Stimulated activated CD8-positive, alpha-beta memory T cell treated with anti-CD3 and anti-CD28 coated beads, Interleukin-15, amount 100 ng/mL, for 4 hours (primary cell): ENCODE results near the gene DNAH1.

Experiments used
- DNase-seq, 2 donors: peaks; one replicate each; pipeline ENCODE4 v3.0.0-alpha.2; 2020; ENCODE audit warnings: low read depth in 2 of 2

The DNAH1 gene

GRCh38 chr3:52357151-52358080 lies 41.3 kb downstream of the DNAH1 start:
- no peak for DNase-seq

GRCh38 chr3:52358362-52358940 lies 42.3 kb downstream of the DNAH1 start:
- DNase-seq: no peak

DNA sequence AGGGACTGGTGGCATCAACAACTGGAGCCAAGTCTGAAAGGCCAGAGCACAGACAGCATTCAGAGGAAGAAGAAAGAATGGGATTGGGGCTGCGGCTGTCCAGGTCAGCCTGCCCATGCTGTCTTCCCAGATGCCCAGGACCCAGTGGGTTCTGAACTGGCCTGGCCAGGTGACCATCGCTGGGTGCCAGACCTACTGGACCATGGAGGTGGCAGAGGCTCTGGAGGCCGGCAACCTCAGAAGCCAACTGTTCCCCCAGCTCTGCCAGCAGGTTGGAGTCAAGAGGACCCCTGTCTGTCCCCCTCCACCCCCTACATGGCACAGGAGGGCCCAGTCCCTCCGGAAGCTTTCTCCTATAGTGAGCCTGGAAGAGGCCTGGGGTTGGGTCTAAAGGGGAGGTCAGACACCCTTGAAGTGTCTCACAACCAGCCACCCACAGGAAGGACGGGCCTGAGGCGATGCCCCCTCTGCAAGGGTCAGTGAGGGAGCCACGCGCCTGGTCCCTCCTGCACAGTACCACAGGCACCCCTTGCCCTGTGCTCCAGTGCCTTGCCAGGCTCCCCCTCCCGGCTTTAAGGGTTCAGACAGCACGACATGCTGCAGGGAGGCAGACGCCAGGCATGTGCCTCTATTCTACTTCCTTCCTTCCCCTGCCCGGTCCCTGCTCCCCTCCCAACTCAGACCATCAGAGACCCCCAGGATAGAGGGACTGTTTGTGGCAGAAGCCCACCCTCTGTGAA lies 43.2 kb downstream of the DNAH1 start:
- no peak for DNase-seq

DNA sequence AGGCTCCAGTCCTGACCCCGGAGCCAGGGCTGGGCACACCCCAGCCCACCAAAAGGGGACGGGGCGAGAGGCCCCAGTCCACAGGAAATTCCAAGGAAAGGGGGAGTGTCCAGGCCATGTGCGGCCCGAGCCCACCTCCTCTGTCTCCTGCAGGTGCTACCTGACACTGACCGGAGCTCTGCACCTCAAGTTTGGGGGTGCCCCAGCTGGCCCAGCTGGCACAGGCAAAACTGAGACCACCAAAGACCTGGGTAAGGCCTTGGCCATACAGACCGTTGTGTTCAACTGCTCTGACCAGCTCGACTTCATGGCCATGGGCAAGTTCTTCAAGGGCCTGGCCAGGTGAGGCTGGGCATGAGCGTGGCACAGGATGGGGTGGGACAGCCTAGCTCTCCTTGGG lies 44.9 kb downstream of the DNAH1 start:
- no peak for DNase-seq

- DNase-seq: no peak
Measured at GRCh38 chr3:52361454-52361853, 45.3 kb downstream of the DNAH1 start.

DNA sequence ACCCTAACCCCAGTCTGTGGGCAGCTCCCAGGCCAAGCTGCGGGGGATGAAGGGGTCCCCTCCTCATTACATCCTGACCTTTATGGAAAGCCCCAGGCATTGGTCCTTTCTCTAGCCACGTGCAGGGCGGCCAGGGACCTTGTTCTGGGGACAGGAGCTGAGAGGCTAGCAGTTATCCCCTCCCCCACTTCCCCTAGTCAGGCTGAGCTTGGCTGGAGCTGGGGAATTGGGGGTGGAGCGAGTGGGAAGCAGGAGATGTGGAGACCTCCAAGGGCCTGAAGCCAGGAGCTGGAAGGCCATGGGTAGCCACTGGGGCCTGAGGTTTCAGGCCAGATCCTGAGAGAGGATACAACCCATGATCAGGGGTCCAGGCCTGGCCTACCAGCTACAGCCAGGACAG lies 45.8 kb downstream of the DNAH1 start:
- DNase-seq: no peak

GRCh38 chr3:52364322-52365035 lies 48.4 kb downstream of the DNAH1 start:
- no peak for DNase-seq

- no peak for DNase-seq
Measured at GRCh38 chr3:52366527-52366926, 50.4 kb downstream of the DNAH1 start.

DNA sequence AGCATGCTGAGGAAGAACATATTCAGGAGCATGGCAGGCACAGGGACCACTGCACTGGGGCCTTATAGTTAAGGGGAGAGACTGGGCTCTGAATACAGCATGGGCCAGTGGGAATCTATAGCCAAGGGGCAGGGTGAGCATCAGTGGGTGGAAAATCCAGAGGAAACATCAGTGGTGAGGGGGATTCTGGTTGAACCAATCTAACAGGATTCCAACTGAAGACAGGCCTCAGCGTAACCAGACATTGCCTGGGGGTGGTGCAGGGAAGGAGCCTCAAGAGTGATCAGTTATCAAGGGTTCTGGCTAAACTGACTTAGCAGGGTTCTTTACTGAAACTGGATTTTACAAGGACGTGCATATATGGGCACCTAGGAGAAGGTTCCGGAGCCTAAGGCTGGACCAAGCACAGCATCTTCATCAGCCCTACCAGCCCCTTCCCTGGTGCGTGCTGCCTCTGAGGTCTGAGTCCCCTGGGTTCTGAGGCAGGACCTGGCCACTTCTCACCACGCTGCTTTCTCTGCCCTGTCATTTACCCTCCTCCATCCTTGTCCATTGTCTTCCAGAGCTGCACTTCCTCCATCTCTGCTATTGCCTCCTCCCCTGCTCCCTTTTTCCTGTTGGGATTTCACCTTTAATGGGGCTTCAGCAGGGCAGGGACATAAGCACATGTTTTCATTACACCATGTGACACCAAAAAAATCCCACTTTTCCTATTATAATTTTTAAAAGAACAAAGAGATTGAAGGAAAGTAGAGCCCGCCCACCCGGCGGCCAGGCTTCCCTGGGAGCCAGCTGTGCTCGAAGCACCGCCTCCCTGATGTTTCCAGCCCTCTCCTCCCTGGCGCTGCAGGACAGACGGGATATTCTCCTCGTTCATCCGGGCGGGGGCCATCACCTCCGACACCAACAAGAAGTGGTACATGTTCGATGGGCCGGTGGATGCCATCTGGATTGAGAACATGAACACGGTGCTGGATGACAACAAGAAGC lies 52.1 kb downstream of the DNAH1 start:
- no peak for DNase-seq

DNA sequence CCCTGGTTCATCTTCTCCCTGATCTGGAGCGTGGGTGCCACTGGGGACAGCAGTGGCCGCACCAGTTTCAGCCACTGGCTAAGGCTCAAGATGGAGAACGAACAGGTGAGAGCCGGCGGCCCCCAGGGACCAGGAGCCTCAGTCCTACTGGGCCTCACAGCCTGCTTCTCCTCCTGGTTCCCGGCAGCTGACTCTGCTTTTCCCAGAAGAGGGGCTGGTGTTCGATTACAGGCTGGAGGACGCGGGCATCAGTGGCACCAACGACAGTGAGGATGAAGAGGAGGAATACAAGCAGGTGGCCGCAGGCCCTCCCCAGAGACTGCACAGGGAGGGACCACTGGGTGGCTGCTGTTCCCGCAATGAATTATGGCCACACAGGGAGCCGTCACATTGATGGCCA lies 54.4 kb downstream of the DNAH1 start:
- DNase-seq: no peak

DNA sequence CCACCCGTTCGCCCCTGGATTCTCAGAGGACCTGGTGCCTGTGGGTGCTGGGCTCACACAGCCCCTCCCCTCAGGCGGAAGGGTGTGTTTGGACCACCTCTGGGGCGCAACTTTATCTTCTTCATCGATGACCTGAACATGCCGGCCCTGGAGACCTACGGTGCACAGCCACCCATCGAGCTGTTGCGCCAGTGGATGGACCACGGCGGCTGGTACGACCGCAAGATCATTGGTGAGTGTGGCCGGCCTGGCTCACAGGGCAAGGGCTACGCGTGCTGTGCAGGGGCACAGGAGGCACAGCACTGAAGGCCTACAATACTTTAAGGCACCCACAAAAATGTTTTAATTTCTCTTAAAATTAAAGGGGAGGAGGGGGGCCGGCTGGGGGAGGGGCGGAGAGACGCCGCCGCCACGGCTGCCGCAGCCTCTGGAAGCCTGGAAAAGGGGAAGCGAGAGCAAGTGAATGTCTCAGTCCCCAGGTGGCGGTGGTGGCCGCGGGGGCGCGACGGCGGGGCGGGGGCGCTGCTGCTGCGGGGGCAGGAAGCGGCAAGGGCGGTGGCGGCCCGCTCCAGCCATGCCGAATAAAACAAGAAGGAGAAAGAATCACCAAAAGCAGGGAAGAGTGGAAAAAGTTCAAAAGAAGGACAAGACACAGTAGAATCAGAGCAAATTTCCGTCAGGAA lies 56.8 kb downstream of the DNAH1 start:
- DNase-seq: no peak

GRCh38 chr3:52373676-52374075 lies 57.6 kb downstream of the DNAH1 start:
- DNase-seq: no peak

DNA sequence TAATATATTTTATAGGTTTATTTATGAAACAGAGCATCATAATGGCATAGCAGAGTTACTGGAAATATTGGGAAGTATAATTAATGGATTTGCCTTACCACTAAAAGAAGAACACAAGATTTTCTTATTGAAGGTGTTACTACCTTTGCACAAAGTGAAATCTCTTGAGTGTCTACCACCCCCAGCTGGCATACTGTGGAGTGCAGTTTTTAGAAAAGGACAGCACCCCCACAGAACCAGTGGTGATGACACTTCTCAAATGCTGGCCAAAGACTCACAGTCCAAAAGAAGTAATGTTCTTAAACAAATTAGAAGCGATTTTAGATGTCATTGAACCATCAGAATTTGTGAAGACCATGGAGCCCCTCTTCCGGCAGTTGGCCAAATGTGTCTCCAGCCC lies 58.1 kb downstream of the DNAH1 start:
- DNase-seq: no peak

DNA sequence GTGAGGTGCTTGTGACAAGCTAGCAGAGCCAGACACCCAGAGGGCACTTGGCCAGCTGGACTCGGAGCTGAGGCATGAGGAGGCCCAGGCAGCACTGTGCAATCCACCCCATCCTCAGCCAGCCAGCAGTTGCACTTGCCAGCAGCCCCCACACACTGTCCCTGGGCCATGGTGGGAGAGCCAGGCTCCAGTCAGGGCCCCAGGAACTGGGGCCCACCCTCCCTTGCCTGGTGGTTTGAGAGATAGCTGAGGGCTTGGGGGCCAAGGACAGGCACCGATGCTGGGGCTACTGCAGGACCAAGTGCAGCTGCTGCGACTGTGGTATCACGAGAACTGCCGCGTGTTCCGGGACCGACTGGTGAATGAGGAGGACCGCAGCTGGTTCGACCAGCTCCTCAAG lies 63.5 kb downstream of the DNAH1 start:
- DNase-seq: no peak

GRCh38 chr3:52380023-52380422 lies 63.9 kb downstream of the DNAH1 start:
- DNase-seq: no peak

DNA sequence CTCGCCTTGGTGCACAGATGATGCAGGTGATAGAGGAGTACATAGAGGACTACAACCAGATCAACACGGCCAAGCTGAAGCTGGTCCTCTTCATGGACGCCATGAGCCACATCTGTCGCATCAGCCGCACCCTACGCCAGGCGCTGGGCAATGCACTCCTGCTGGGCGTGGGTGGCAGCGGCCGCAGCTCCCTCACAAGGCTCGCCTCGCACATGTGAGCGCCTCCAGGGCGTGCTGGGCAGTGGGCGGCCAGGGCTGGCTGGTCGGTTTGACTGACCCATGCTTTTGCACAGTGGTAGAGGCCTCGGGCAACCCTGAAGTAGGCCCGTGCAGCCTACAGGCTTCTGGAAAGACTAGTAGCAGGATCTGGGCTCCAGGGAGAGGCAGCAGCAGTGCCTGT lies 65.5 kb downstream of the DNAH1 start:
- no peak for DNase-seq

- DNase-seq: no peak
Measured at GRCh38 chr3:52383446-52383845, 67.3 kb downstream of the DNAH1 start.

DNA sequence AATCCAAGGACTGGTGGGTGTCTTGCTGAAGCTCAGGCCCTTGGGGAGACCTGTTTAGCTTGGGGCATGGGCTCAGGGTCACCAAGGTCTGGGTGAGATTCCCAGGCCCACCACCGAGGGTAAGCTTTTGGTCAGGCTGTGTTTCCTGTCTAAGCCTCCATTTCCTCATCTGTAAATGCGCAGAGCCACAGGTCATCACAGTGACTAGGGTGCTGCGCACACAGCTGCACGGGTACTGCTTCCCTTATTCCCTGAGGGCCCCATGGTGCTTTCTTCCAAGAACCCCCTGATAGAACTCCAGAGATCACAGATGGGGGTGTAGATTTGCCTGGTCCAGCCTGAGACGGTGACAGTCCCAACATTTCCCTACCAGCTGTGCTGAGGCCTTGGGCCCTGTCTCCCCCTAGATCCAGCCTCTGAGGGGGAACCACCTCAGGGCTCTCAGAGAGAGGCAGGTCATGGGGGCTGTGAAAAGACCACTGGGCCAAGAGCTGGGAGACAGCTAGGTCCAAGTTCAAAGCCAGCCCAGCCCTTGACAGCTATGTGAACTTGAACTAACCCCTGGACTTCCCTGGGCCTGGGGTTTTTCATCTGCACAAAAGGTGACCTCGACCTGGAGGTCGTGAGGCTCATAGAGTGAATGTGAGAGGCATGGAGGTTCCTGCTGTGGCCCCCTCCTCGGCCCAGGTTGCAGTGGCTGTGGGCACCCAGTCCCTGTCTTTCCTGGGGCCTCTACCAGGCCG lies 68.1 kb downstream of the DNAH1 start:
- DNase-seq: no peak

GRCh38 chr3:52385157-52385556 lies 69.0 kb downstream of the DNAH1 start:
- DNase-seq: no peak

DNA sequence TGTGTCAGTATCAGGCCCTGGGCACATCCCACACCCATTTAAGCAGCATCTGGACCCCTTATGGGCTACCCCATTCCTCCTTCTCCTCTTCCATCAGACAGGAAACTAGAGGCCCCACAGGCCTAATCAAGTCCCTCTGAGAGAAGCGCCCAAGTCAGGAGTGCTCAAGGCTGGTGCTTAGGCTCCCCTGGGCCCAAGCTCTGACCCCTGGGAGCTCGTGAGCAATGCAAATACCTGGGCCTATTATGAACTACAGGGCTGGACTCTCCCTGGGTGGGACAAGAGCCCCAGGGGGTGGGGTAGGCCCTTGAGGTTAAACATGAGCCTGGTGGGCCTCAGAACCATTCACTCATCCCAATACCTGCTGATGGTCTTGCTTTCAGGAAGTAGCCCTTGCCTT lies 71.4 kb downstream of the DNAH1 start:
- no peak for DNase-seq
